HG03039 (cell line): Measurements from ENCODE around the gene ENHO.
A peak's percentile ranks its signal among the peaks of the same experiment; 100 is the strongest.

Experiments used
- ATAC-seq: cut with Tn5 transposase; IDR thresholded peaks from one replicate; pipeline ENCODE4 v1.9.1; 2021; ENCODE audit warnings: mild to moderate bottlenecking, moderate library complexity; ENCODE audit not compliant: unreplicated experiment

Gene ENHO

DNA sequence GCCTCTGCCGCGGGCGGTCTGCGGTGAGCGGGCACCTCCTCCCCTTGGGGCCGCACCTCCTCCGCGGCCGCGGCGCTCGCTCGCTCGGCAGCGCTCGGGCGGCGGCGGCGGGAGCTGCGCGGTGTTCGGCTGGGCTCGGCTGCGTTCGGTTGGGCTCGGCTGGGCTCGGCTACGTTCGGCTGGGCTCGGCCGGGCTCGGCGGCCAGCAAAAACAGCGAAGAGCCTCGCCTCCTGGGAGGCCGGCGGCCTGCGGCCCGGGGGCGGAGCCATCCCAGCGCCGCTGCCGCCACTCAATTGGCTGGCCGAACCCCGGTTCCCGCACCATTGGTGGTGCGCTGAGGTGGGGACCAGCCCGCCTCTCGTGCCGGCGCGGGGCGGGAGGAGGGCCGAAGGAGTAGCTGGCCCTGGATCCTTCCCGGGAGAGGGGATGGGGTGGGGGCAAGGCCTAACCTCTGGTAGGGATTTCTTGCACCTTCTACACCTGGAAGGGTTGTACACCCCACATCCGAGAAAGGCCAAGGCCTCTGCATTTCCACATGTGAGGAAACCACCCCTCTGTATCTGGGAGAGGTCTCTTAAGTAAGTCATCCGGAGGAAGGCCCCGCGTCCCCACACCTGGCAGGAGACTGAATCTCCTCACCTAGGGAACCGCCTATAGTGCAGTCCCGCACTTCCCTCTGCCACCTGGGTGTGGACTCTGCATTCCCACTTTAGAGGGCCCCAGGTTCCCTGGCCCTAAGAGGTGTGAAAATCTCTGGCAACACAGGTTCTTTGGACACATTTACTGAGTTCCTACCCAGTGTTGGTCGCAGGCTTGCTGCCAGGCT lies at the start of gene ENHO:
Gene ENHO (minus strand): TSS at position 20 of the 827 bp plus-strand sequence. CDS start 1,295 bp downstream, outside the sequence.
- ATAC-seq, result peak; percentile 80

DNA sequence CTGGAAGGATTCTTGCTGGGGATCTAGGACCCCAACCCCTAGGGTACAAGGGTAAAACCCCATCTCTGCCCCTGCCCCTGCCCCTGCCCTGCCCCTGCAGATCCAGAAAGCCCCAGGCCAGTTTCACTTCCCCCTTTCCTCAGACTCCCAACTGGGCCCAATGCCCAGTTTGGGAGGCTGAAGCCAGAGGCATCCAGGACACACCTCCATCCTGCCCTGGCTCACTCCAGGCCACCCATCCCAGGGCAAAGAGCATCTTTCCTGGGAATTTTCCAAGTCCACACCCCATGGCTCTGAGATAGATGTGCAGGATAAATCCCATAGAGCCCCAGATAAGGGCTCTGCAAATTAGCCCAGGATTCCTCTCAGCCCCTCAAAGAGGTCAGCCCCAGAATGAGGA lies 49.3 kb upstream of the ENHO start:
- no peak for ATAC-seq

DNA sequence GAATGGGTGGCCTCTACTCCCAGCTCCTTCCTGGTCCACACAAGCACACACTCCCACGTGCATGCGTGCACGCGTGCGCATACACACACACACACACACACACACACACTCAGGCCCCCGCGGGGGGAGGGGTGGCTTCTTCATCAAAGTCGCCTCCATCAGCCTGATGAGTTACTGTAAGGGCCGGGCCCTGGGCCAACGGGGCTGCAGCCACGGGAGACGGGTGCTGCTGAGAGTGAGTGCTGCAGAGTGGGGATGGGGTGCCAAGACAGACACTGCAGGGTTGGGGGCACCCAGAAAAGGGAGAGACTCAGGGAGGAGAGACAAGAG lies 48.7 kb upstream of the ENHO start:
- no peak for ATAC-seq

DNA sequence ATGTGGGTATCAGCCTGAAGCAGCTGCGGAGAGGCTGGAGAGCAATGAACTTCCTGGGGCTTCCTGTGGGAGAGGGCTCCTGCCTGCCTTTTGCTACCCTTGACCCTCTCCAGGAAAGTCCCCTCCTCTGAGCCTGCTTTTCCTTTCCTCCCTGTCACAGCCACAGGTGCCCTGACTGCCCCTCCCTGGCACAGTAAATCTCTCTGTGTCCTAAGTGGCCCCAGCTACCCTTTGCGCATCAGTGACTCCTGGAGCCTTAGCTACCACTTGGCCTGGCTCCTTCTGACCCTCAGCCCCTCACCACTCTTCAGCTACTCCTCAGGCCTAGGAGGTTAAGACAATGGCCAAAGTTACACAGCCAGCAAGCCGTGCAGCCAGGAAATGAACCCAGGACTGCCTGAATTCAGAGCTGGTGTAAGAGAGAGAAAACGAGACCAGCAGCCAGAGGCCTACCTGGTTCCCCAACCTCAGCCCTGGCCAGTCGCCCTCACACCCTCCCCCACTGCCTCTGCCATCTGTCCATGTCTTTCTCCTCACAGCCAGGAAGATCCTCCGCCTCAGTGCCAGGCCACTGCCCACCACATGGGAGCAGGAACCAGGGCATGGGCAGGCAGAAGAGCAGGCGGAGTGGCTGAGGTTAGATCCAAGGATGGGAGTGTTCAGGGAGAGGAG lies 48.2 kb upstream of the ENHO start:
- ATAC-seq, result no peak

DNA sequence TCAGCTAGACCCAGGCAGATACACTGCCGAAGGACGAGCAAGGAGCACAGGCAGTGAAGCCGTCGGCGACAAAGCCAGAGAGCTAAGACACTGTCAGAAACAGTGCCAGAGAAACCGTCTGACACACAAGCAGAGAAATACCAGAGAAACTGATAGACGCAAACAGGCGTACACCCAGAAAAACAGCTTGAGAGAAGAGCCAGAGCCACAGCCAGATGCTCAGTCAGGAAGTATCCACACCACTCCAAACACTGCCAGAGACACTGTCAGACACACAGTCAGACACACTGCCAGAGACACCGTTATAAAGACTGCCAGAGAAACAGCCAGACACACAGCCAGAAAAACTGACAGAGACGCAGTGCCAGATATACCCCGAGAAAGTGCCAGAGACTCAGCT lies 47.6 kb upstream of the ENHO start:
- ATAC-seq, result no peak

DNA sequence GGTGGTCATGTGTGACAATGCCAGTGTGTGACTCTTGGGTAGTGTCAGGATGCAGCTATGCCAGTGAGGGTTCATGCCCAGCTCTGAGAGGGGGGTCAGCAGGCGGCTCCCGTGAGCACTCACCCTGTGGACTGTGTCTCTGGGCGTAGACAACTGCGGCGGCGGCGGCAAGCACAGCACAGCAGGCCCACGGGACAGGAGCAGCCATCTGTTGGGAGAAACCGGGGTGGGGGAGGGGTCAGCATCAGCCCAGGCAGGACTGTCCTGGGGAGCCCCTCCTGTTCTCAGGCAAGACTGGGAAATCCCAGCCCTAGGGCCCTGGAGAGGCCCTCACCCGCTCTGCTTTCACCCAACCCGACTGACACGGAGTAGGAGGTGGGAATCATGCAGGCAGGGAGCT lies 46.0 kb upstream of the ENHO start:
- ATAC-seq, result no peak

DNA sequence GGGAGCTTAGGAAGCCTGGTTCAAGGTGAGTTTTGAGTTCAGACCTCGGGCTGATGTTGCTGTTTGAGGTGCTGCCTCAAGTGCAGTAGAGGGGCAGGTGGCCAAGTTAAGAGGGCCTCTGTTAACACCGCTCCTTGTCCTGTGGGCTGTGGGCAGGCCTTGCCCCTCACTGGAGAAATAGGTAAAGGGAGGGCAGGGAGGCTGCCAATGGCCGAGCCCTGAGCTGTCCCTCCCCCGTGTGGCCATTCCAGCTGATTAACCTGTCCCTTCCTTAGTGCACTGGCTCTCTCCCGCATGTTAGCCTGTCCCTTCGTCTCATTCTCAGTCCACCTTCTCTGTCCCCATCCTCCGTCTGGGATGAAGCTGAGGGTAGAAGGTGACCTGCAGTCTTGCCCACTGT lies 45.3 kb upstream of the ENHO start:
- ATAC-seq, result no peak

DNA sequence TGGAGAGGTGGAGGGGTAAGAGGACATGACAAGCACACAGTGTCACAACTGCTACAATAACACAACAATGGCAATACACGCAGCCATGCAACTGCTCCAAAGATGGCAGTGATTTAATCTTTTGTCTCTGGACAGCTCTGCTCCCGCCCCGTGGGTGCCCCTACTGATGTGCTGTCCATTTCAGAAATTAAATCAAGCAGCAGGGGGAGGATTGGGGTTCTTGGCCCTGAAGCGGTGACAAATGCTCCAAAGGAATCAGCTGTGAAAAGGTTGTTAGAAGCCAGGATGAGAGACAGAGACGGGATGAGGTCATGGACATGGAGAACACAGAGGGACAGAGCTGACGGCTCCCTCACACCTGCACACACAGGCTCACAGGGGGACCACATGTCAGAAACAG lies 44.2 kb upstream of the ENHO start:
- ATAC-seq, result no peak

DNA sequence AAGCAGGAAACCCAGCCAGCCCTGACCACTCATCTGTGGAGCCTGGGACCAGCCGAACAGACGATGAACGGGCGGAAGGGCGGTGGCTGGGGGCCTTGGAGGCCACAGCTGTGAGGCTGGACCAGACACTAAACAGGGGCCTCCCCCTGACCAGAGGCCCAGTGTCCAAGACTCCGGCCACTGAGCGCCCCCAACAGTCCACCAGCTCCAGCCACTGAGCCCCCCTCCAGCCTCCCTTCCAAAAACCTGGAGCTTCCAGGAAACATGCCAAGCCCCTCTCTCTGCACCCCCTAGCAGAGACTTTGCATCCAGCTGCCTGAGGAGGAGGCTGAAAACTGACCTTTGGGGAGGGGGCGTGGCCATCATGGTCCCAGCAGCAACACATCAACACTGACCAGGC lies 43.5 kb upstream of the ENHO start:
- ATAC-seq, result no peak

DNA sequence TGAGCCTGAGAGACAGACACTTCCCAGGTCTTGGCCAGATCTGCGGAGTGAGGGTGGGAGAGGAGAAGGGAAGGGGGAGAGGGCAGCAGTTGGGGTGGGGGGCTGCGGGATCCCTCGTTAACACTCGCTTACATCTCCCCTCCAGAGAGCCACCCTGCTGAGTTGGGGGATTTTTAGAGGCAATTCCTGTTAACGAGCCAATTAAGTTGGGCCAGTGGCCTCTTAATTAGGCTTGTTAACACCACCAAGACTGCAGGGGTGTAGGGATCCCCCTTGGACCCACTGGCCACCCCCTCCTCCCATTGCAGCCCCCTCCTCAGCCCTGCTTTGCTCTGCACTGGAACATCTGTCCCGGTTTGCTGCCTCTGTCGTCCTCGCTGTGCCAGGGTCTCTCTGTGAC lies 43.1 kb upstream of the ENHO start:
- ATAC-seq, result no peak

DNA sequence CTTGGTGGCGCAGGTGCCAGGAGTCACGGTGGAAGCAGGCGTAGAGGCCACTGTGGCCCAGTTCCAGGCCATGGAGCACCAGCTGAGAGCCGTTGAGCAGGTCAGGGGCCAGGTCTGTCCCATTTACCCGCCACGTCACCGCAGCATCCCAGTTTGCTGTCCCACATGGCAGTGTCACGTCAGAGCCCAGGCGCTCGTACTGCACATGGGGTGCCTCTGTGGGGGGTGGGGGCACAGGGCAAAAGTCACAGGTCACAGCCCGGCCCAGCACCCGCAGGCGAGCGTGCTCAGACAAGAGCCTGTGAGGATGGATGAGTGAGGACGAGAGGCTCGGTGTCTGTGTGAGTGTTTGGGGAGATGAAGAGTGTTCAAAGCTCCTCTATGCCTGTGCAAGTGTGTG lies 41.8 kb upstream of the ENHO start:
- ATAC-seq, result no peak

DNA sequence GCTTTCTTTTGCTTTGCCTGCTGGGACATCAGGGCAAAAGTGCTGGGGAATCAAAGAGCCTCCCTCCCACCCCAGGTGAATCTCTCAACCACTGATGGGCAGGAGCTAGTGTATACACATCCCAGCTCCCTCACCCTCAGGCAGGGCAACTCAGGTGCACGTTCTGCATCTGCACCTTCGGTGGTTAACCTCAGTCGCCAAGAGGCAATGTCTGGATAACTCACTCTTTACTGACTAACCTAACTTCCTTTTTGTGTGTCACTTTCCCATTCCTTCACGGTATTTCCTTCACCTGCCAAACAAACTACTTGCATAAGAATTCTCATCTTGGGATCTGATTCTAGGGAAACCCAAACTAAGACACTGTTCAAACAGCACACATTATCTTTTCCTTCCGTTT lies 40.5 kb upstream of the ENHO start:
- ATAC-seq, result no peak

DNA sequence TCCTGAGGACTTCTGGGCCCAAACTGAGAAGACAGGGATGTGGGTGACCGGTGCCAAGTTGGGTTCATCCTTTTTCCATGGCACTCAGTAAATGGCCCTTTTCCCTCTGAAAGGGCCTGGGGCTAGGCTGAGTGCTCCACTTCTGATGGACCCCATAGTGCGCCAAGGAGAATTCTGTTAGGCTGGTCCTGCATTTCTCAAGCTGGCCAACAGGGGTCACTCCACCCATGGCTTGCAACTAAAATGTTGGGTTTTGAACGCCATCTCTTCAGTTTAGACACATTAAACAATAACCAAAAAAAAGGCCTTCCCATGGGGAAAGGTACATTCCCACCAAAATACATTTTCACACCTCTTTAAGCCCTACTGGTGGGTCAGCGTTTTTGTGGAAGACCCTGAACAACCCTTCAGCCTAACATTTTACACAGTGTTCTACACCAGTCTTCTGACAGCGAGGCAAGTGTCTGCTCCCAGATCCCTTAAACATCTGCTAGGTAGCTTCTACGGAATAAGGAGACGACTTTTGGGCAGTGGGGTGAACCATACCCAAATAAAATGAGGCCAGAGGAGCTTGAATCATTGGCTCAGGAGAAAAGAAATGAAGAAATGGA lies 39.5 kb upstream of the ENHO start:
- ATAC-seq, result no peak

DNA sequence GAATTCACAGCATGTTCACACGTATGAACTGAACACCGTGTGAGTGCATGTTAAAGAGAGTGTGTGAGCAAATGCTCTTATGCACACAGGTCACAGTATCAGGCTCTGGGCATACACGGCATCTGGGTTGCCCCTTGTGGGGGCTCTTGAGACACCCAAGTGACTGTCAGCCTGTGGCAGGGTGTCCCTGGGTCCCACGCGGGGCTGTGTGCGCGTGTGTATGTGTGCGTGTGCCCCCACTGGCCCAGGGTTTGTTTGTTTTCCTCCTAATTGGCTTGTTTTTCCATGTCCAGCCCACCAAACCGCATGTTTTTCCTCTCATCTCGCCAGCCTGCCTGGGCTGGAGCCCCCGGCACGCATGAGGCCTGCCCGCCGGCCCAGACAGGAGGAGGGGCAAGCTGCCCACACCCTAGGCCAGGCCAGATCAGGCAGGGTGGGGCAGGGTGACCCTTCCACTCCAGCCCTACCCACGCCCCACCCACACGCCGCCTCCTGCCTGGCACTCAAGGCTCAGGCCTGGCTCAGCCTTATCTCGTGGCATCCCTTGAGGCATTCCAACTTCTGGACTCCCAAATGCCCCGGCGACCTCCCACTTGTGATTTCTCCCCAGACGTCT lies 37.9 kb upstream of the ENHO start:
- ATAC-seq, result no peak

DNA sequence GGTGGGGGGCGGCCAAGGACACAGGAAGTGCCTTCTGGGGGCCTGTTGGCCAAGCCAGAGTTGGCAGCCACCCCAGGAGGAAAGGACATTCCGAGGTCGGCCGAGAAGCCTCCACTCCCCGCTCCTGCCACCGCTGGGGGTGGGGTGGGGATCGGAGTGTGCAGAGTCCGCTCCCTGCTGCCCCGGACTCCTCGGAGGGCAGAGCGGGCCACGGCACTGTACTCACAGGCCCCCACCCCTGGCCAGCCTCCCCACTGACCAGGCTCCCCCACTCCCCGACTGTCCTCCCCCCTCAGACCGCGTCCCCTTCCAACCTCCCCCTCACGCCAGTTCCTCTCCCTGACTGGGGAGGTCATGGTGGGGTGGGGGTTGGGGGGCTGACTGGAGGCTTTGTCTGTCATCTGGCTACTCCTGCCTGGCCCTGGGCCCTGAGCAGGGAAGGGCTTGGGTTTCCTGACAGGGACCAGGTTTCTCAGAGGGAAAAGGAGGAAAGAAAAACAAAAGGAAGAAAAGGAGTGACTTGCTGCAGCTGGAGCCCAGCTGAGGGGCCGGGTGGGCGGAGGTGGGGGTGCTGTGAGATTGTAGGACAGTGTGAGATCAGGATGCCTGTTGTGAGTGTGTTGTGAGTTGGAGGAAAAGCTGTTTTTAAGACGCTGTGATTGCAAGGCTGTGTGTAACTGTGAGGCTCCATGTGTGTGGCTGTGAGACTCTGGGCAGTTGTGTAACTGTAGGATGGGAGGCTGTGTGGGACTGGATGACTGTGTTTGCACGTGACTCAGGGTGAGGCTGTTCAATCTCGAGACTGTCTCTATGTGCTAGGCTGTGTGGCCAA lies 37.0 kb upstream of the ENHO start:
- ATAC-seq, result no peak

DNA sequence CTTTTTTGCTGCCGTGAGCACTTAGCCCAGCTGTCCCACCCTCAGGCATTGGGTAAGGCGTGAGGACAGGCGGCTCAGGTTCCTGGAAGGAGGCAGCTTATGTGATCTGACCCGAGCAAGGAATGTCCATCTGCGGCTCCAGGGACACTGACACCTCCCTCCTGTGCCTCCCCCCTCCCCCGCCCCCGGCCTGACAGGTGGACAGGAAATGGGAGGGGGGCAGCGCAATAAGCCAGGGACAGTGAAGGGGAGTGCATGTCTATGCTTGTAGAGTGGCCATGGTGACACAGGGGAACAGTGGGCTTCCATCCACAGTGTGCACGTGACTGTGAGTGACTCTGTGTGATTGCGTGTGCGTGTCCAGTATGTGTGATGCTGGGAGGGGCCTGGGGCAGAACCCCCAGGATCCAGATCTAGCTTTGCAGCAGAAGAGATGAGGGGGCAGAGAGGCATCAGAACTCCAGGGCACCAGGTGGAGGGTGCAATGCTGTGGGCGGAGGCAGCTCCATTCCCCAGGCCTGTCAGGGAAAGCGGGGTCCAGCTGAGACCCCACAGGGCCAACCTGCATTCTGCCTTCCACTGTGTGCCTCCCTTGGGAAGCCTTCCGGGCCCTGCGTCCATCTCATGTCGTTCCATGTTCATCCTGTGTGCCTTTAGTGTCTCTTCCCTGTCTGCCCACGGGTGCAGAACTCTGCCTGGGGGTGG lies 36.3 kb upstream of the ENHO start:
- ATAC-seq, result no peak

DNA sequence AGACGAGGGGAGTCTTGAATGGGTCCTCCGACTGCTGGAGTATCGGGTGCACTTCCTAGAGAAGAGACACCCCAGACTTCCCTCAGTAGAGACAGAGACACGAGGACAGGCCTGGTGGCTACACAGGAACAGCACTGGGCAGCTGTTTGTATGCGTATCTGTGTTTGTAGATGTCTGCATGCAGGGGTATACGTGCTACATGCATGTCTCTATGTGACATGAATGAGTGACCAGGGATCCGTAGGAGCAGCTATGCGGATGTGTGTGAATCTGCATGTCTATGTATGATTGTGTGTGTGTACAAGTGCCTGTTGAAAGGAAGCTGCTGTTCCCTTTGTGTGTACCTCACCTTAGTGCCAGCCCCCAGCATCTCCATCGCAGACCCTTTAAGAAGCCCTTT lies 35.6 kb upstream of the ENHO start:
- no peak for ATAC-seq

DNA sequence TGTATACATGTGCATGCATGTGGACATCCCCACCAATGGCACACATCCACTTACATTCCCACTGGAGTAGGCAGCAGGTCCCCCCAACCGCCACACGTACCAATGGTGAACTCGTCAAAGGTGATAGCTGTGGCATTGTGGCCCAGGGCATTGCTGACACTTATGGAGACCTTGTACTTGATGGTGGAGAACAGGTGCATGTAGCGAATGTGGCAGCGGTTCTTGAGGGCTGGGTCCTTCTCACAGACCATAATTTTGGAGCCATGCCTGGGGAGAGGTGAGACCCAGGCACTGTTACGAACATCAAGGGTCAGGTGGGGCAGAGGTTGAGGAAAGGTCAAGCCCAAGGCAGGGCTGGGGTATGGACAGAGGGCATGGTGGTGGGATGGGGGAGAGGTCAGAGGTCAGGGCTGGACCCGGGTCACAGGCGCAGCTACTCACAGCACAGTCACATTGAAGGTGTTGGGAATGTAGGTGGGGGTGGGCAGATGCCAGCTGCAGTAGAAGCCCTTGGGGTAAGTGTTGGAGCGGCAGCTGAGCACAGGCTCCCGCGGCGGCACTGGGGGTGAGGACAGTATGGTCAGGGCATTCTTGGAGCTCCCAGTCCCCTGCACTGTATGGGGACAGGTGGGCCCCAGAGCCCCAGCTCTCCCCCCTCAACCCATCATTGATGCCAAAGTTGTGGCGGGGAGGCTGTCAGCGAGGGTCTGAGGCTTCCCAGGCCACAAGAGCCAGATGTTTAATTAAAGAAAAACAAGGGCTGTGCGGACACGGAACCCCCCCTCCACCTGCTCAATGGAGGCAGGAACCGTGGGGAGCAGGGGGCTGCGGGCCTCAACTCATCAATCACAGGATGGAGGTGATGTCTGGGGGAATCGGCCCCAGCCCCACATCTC lies 34.9 kb upstream of the ENHO start:
- no peak for ATAC-seq

DNA sequence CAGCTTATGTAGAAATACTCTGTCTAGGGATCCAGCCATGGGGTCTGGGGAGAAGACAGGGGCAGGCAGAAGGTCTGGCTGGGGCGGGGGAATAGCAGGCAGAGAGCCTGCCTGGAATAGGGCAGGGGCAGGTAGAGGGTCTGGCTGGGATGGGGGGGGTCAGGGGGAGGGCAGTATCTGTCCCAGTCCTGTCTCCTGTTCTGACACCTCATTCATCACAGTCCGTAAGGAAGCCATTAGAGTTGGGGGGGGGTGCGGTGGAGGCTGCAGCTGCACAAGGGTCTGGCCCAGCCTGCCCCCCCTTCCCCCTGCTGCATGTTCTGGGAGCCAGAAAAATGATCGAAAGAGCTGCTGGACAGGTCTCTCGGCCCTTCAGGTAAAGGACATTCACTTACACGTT lies 34.2 kb upstream of the ENHO start:
- no peak for ATAC-seq
